H1 (cell line): ENCODE data around the gene CS. TPM values are rescaled to one million over a fixed set of nuclear protein-coding genes. Genes with fewer than 3 reads are reported as not detected.

Experiments
- CTCF ChIA-PET: fragments of 300-600 bp; sonication (Branson Sonifier 250); formaldehyde crosslinking; loops from one replicate; lab custom pipeline; 2021; ENCODE audit not compliant: partially characterized antibody; lab: Charles Lee
- POLR2A ChIA-PET: fragments of 300-600 bp; sonication (Branson Sonifier 250); formaldehyde crosslinking; loops from one replicate; lab custom pipeline; 2021; ENCODE audit warnings: inconsistent platforms; ENCODE audit not compliant: partially characterized antibody; lab: Charles Lee
- DNase-seq, 2 experiments: peaks; one replicate each; pipeline versions ENCODE4 v3.0.0 to v3.0.0-alpha.2; 2010 to 2022; ENCODE audit warnings: low spot score in 2 of 2, low read depth in 1 of 2, mixed read lengths in 1 of 2
- FAIRE-seq: peaks from 2 replicates; lab custom pipeline; 2011; peaks lifted over from hg19 to GRCh38; lab: Jason Lieb, UNC
- H2AFZ ChIP-seq: 2 replicates; pipeline ENCODE4 v1.8.1; 2012; ENCODE audit warnings: low read length, inconsistent platforms
- H2AK5ac ChIP-seq: 2 replicates; pipeline ENCODE4 v1.6.1; 2013; ENCODE audit warnings: low read depth, low read length
- H2BK120ac ChIP-seq: replicated peaks from 2 replicates; pipeline ENCODE3; 2013; ENCODE audit warnings: low read depth, low read length, inconsistent platforms
- H2BK12ac ChIP-seq: 2 replicates; pipeline ENCODE4 v1.6.1; 2013; ENCODE audit warnings: low read depth, low read length
- H2BK15ac ChIP-seq: 2 replicates; pipeline ENCODE4 v1.6.1; 2013; ENCODE audit warnings: low read length
- H2BK20ac ChIP-seq: 2 replicates; pipeline ENCODE4 v1.6.1; 2013; ENCODE audit warnings: low read length
- H2BK5ac ChIP-seq: 2 replicates; pipeline ENCODE4 v1.6.1; 2013; ENCODE audit warnings: low read depth, low read length
- H3K14ac ChIP-seq: 2 replicates; pipeline ENCODE4 v1.6.1; 2013; ENCODE audit warnings: inconsistent platforms; ENCODE audit not compliant: insufficient read length
- H3K18ac ChIP-seq: 2 replicates; pipeline ENCODE4 v1.6.1; 2013; ENCODE audit warnings: low read length; ENCODE audit errors: extremely low read depth
- H3K23ac ChIP-seq: 2 replicates; pipeline ENCODE4 v1.6.1; 2013; ENCODE audit warnings: inconsistent platforms; ENCODE audit not compliant: insufficient read length
- H3K23me2 ChIP-seq: 2 replicates; pipeline ENCODE4 v1.6.1; 2013; ENCODE audit warnings: low read depth, low read length
- H3K27ac ChIP-seq: 2 replicates; pipeline ENCODE4 v1.6.1; 2011; ENCODE audit warnings: low read depth, low read length, inconsistent platforms
- H3K27me3 ChIP-seq, 4 experiments: replicated peaks in 1 of 4; 1 replicate in 1 of 4; 2 replicates in 3 of 4; pipeline versions ENCODE4 v1.6.1 to v1.8.1; 2011 to 2013; ENCODE audit warnings: low read length in 3 of 4, mild to moderate bottlenecking in 3 of 4, inconsistent platforms in 2 of 4, mixed read lengths in 2 of 4, moderate library complexity in 1 of 4; ENCODE audit not compliant: control insufficient read depth in 3 of 4, insufficient read depth in 3 of 4; ENCODE audit errors: extremely low read depth in 1 of 4
- H3K36me3 ChIP-seq, 4 experiments: 2 replicates each; pipeline versions ENCODE4 v1.6.1 to v1.8.1; 2011 to 2013; ENCODE audit warnings: mild to moderate bottlenecking in 4 of 4, low read length in 3 of 4, moderate library complexity in 2 of 4, control low read depth in 1 of 4, inconsistent platforms in 1 of 4; ENCODE audit not compliant: insufficient read depth in 4 of 4, control insufficient read depth in 2 of 4
- H3K4ac ChIP-seq: replicated peaks from 2 replicates; pipeline ENCODE3; 2013; ENCODE audit warnings: low read length, low read depth, mixed read lengths, inconsistent platforms; ENCODE audit not compliant: insufficient read length
- H3K4me1 ChIP-seq, 4 experiments: replicated peaks in 1 of 4; 1 replicate in 1 of 4; 2 replicates in 3 of 4; pipeline versions ENCODE4 v1.6.1 to v1.8.1; 2011 to 2013; ENCODE audit warnings: low read length in 3 of 4, inconsistent platforms in 2 of 4, mixed read lengths in 1 of 4; ENCODE audit not compliant: insufficient read depth in 4 of 4, control insufficient read depth in 3 of 4
- H3K4me2 ChIP-seq, 2 experiments: 2 replicates each; pipeline versions ENCODE4 v1.6.1 to v1.8.1; 2011 to 2013; ENCODE audit warnings: low read depth in 2 of 2, low read length in 2 of 2, control low read depth in 1 of 2, inconsistent platforms in 1 of 2, mild to moderate bottlenecking in 1 of 2; ENCODE audit not compliant: insufficient read depth in 1 of 2
- H3K4me3 ChIP-seq, 4 experiments: fragments of 200-600, 300-600 bp in 1 of 4; sonication (generic), shearing (Covaris generic), sonication (Bioruptor Twin) in 1 of 4; 2 replicates each; pipeline versions ENCODE4 v1.5.1 to v1.8.1; 2011 to 2016; ENCODE audit warnings: low read length in 4 of 4, low read depth in 3 of 4, control low read depth in 2 of 4, inconsistent platforms in 2 of 4, mild to moderate bottlenecking in 2 of 4, mixed read lengths in 1 of 4, moderate library complexity in 1 of 4; ENCODE audit not compliant: insufficient read depth in 2 of 4; ENCODE audit errors: extremely low read depth in 1 of 4
- H3K56ac ChIP-seq: replicated peaks from 2 replicates; pipeline ENCODE3; 2013; ENCODE audit warnings: low read depth, mild to moderate bottlenecking, mixed read lengths, low read length, inconsistent platforms; ENCODE audit not compliant: insufficient read length
- H3K79me1 ChIP-seq: 2 replicates; pipeline ENCODE4 v1.6.1; 2013; ENCODE audit warnings: low read depth, low read length, control low read depth
- H3K79me2 ChIP-seq, 2 experiments: 2 replicates each; pipeline versions ENCODE4 v1.6.1 to v1.8.1; 2012 to 2013; ENCODE audit warnings: low read length in 2 of 2, mild to moderate bottlenecking in 2 of 2, inconsistent platforms in 1 of 2; ENCODE audit not compliant: insufficient read depth in 2 of 2, control insufficient read depth in 1 of 2
- H3K9ac ChIP-seq, 4 experiments: replicated peaks in 1 of 4; 1 replicate in 1 of 4; 2 replicates in 3 of 4; pipeline versions ENCODE4 v1.6.1 to v1.8.1; 2011 to 2013; ENCODE audit warnings: low read depth in 3 of 4, low read length in 3 of 4, control low read depth in 2 of 4, mild to moderate bottlenecking in 2 of 4, moderate library complexity in 2 of 4, inconsistent platforms in 1 of 4; ENCODE audit errors: extremely low read depth in 1 of 4
- H3K9me3 ChIP-seq, 2 experiments: 2 replicates each; pipeline versions ENCODE4 v1.6.1 to v1.8.1; 2012 to 2013; ENCODE audit warnings: mild to moderate bottlenecking in 2 of 2, moderate library complexity in 2 of 2, control low read depth in 1 of 2, inconsistent platforms in 1 of 2, low read depth in 1 of 2, low read length in 1 of 2, mixed read lengths in 1 of 2; ENCODE audit not compliant: insufficient read depth in 2 of 2
- H4K20me1 ChIP-seq, 2 experiments: replicated peaks in 1 of 2; 2 replicates each; pipeline versions ENCODE3 to v1.8.1; 2011 to 2013; ENCODE audit warnings: inconsistent platforms in 2 of 2, low read length in 2 of 2, mild to moderate bottlenecking in 1 of 2; ENCODE audit not compliant: insufficient read depth in 2 of 2, control insufficient read depth in 1 of 2
- H4K5ac ChIP-seq: 2 replicates; pipeline ENCODE4 v1.6.1; 2013; ENCODE audit warnings: low read length, low read depth, mixed read lengths, inconsistent platforms; ENCODE audit not compliant: insufficient read length
- H4K8ac ChIP-seq: 2 replicates; pipeline ENCODE4 v1.8.0; 2013; ENCODE audit warnings: mild to moderate bottlenecking, moderate library complexity, low read length, inconsistent platforms; ENCODE audit not compliant: insufficient read depth; ENCODE audit errors: extremely low read depth
- H4K91ac ChIP-seq: replicated peaks from 2 replicates; pipeline ENCODE3; 2013; ENCODE audit warnings: low read length, mixed read lengths, inconsistent platforms; ENCODE audit not compliant: insufficient read length
- BCL11A ChIP-seq, 2 experiments: IDR thresholded peaks; one replicate each; pipeline ENCODE4 v1.6.1; 2011; ENCODE audit warnings: low read depth in 2 of 2, low read length in 2 of 2, mild to moderate bottlenecking in 2 of 2
- CEBPB ChIP-seq: IDR thresholded peaks from 2 replicates; pipeline ENCODE4 v1.6.1; 2012; ENCODE audit warnings: low read depth, low read length
- E2F6 ChIP-seq: IDR thresholded peaks from 2 replicates; pipeline ENCODE4 v1.6.1; 2012; ENCODE audit warnings: inconsistent platforms
- FOSL1 ChIP-seq: IDR thresholded peaks from 2 replicates; pipeline ENCODE4 v1.6.1; 2011; ENCODE audit warnings: mild to moderate bottlenecking, low read depth, low read length, moderate library complexity; ENCODE audit not compliant: insufficient read depth
- SIX5 ChIP-seq: IDR thresholded peaks from 2 replicates; pipeline ENCODE4 v1.6.1; 2011; ENCODE audit warnings: mild to moderate bottlenecking, low read depth, low read length
- SRF ChIP-seq: IDR thresholded peaks from 2 replicates; pipeline ENCODE4 v1.6.1; 2011; ENCODE audit warnings: mild to moderate bottlenecking, low read depth, low read length, moderate library complexity
- TBP ChIP-seq: IDR thresholded peaks from 2 replicates; pipeline ENCODE4 v1.6.1; 2011; ENCODE audit warnings: low read depth, low read length, improper control_type of control experiment
- TCF12 ChIP-seq: IDR thresholded peaks from 2 replicates; pipeline ENCODE4 v1.6.1; 2011; ENCODE audit warnings: low read depth, mild to moderate bottlenecking, low read length
- WGBS, 2 experiments: shearing (Covaris generic) in 1 of 2; methylation state at CpG; one replicate each; pipeline versions ENCODE4 v1.1.6 to v1.1.7; 2013 to 2015; ENCODE audit warnings: low lambda C conversion rate in 2 of 2, mixed read lengths in 2 of 2, inconsistent platforms in 1 of 2, low coverage in 1 of 2, missing lambda C conversion rate in 1 of 2; ENCODE audit not compliant: insufficient replicate concordance in 2 of 2, insufficient coverage in 1 of 2, insufficient read length in 1 of 2; ENCODE audit errors: extremely low coverage in 1 of 2, missing lambda C conversion rate in 1 of 2; 5-methylcytosine and 5-hydroxymethylcytosine counted together
- polyA plus RNA-seq, 7 experiments: library from polyadenylated mRNA; depleted of rRNA in 3 of 7; stranded (reverse) in 5 of 7; unstranded in 2 of 7; fragments of >200 nt in 5 of 7; fragments of 200-250 nt in 2 of 7; gene quantifications; 1 replicate in 5 of 7; 2 replicates in 1 of 7; 4 replicates in 1 of 7; pipeline versions ENCODE4 v1.2.1 to v1.2.3, GENCODE V29; 2011 to 2013; ENCODE audit warnings: missing spikeins in 2 of 7, mixed read lengths in 2 of 7
- total RNA-seq: library from RNA; stranded (reverse); fragmentation: NEBNext Ultra II Directional; extraction: Animal tissue kit (Norgen Biotek cat#: 25700); gene quantifications from 2 replicates; pipeline ENCODE4 v1.2.1, GENCODE V29; 2021
- TF ChIP-seq, protein P1 (sequence below): IDR thresholded peaks from 2 replicates; pipeline ENCODE4 v1.6.1; 2012; ENCODE audit warnings: low read length, inconsistent platforms

The CS gene
- total and polyA plus RNA-seq, 2 of the 8 experiments (the other 6 are each of a cell fraction or from before 2014, with no cell fraction given) = 96.6 to 238 TPM

DNA sequence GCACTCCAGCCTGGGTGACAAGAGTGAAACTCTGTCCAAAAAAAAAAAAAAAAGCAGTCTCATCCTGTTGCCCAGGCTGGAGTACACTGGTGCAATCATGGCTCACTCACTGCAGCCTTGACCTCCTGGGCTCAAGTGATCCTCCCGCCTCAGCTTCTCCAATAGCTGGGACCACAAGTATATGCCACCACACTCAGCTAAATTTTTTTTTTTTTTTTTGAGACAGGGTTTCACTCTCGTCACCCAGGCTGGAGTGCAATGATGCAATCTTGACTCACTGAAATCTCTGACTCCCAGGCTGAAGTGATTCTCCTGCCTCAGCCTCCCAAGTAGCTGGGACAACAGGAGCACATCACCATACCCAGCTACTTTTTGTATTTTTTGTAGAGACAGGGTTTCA is 20.9 kb upstream of the CS start:
- Histone ChIP-seq H2AFZ (no peak overlapping the region), H2BK20ac (no peak overlapping the region), H3K9ac (no peak overlapping the region), H3K4me3 (no peak overlapping the region), H4K91ac (no peak overlapping the region), H3K4me2 (no peak overlapping the region), H3K23me2 (peaks cover 3% of the 10 kb centered on the region), H2BK5ac (no peak overlapping the region), H3K56ac (no peak overlapping the region), H2AK5ac (no peak overlapping the region), H4K5ac (no peak overlapping the region), H3K14ac (no peak overlapping the region), H3K9me3 (no peaks in the 10 kb centered on the region), H4K20me1 (no peaks in the 10 kb centered on the region), H3K4ac (no peak overlapping the region), H2BK15ac (no peak overlapping the region), H3K4me1 (no peaks in the 10 kb centered on the region), H4K8ac (no peak overlapping the region), H3K18ac (no peak overlapping the region), H2BK120ac (no peak overlapping the region), H3K27me3 (no peaks in the 10 kb centered on the region), H3K23ac (no peak overlapping the region), H3K27ac (no peak overlapping the region), H3K79me1 (no peaks in the 10 kb centered on the region), H3K36me3 (peaks cover 2 to 15% (median 6%) of the 10 kb centered on the region in 4 experiments; a peak in 6 of 8 replicates), H2BK12ac (no peak overlapping the region)
- DNase-seq (no peak), FAIRE-seq (no peak)
- POLR2A ChIA-PET = interaction anchor here (0.7 to 2.1 kb wide), 11 partner anchors 10 to 160 kb away, joined by 3 to 8 read pairs (median 4); partner anchors contain the start of genes IL23A and PAN2
- 94% methylated on average over 2 of the region's 2 CpGs; no CpG with 5 or more reads in 1 of the 2 experiments for WGBS, 2 experiments
- CTCF ChIA-PET = interaction anchor here (0.6 to 2.1 kb wide), 6 partner anchors 10 to 156 kb away, joined by 3 to 8 read pairs (median 3); no protein-coding TSS in a partner anchor
- TF ChIP-seq BCL11A (IDR thresholded peaks at IDR 0.05; ENCODE audit: low read depth in 2 of 2, low read length in 2 of 2) (no peak), TBP (no peak), FOSL1 (no peak), TCF12 (no peak), SIX5 (no peak), SRF (no peak), CEBPB (no peak), E2F6 (no peak)
- TF ChIP-seq, protein P1, sequence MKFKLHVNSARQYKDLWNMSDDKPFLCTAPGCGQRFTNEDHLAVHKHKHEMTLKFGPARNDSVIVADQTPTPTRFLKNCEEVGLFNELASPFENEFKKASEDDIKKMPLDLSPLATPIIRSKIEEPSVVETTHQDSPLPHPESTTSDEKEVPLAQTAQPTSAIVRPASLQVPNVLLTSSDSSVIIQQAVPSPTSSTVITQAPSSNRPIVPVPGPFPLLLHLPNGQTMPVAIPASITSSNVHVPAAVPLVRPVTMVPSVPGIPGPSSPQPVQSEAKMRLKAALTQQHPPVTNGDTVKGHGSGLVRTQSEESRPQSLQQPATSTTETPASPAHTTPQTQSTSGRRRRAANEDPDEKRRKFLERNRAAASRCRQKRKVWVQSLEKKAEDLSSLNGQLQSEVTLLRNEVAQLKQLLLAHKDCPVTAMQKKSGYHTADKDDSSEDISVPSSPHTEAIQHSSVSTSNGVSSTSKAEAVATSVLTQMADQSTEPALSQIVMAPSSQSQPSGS = no peak
- TF ChIP-seq, all 59 proteins: peak for 0
- no peaks in the 10 kb centered on the region for H3K79me2 ChIP-seq
